Measurements from ENCODE around the gene TSEN54.

DNA sequence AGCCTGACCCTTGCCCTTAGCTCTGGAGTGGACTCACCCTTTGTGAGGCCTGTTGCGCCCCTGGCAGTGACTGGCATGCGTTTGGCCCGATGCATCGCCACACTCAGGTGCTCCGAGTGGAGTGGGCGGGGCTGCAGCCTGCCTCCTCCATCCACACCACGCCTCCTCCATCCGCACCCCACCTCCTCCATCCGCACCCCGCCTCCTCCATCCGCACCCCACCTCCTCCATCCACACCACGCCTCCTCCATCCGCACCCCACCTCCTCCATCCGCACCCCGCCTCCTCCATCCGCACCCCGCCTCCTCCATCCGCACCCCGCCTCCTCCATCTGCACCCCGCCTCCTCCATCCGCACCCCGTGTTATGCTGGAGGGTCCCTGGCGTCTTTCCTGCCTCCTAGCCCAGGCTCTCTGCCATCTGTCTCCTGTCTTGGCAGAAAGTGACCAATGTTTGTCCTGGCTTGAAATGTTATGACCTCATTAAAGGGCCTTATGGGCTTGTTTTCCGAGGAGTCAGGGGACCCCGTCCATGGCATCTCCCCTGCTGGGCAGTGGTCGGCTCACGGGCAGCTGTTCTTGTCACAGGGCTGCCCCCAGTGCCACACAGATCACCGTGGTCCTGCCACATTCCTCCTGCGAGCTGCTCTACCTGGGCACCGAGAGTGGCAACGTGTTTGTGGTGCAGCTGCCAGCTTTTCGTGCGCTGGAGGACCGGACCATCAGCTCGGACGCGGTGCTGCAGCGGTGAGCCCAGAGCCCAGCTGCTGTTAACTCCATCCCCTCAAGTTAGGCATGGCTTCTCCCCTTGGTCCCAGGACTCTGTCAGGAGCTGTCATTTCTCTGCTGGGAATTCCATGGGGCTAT, 42.6 kb downstream of the TSEN54 start:
- TF ChIP-seq, protein P1, sequence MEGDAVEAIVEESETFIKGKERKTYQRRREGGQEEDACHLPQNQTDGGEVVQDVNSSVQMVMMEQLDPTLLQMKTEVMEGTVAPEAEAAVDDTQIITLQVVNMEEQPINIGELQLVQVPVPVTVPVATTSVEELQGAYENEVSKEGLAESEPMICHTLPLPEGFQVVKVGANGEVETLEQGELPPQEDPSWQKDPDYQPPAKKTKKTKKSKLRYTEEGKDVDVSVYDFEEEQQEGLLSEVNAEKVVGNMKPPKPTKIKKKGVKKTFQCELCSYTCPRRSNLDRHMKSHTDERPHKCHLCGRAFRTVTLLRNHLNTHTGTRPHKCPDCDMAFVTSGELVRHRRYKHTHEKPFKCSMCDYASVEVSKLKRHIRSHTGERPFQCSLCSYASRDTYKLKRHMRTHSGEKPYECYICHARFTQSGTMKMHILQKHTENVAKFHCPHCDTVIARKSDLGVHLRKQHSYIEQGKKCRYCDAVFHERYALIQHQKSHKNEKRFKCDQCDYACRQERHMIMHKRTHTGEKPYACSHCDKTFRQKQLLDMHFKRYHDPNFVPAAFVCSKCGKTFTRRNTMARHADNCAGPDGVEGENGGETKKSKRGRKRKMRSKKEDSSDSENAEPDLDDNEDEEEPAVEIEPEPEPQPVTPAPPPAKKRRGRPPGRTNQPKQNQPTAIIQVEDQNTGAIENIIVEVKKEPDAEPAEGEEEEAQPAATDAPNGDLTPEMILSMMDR (IDR thresholded peaks at IDR 0.05): no peak
- TF ChIP-seq POLR2A (IDR thresholded peaks at IDR 0.05): no peak
